HFF-Myc (cell line): ENCODE measurements around the gene NLRP3.
"Not testable (repeated sequence)": the region's sequence is repeated elsewhere in the genome, so short reads cannot be mapped to it uniquely, and the experiment has no call there.

ENCODE experiments used
- DNase-seq: peaks from one replicate; pipeline ENCODE4 v3.0.0-alpha.2; 2011; ENCODE audit warnings: low read depth; ENCODE audit errors: extremely low read depth
- H3K4me3 ChIP-seq: replicated peaks from 2 replicates; pipeline ENCODE4 v1.5.1; 2011; ENCODE audit warnings: low read depth, mild to moderate bottlenecking, control low read depth, low read length
- TF ChIP-seq, protein P1 (sequence below): IDR thresholded peaks from 2 replicates; pipeline ENCODE4 v1.5.1; 2012; ENCODE audit warnings: mild to moderate bottlenecking, low read depth, low read length, control low read depth; ENCODE audit errors: missing control alignments

The NLRP3 gene

DNA sequence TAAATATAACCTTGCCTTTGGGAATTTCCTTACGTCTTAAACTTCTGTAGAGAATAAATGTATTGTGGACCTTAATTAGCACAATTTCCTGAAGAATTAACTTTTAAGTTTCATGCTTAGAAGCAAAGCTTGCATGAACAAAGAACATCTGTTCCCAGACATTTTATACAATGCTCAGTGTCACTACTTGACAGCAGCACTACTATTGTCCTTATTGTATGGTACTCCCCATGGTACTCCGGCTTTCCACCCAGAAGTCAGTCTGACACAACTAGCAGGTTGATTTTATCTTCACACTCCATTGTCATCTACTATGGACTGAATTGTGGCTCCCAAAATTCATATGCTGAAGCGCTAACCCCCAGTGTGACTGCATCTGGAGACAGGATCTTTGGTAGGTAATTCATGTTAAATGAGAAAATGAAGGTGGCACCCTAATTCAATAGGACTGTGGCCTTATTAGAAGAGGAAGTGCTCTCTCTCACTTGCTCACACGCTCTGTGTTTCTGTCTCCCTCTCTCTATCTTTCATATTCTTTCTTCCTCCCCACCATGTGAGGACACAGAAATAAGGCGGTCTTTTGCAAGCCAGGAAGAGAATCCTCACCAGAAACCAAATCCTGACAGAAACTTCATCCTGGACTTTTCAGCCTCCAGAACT, 52.6 kb downstream of the NLRP3 start:
- DNase-seq, result no peak
- H3K4me3 ChIP-seq, result no peak overlapping the region
- TF ChIP-seq, protein P1, sequence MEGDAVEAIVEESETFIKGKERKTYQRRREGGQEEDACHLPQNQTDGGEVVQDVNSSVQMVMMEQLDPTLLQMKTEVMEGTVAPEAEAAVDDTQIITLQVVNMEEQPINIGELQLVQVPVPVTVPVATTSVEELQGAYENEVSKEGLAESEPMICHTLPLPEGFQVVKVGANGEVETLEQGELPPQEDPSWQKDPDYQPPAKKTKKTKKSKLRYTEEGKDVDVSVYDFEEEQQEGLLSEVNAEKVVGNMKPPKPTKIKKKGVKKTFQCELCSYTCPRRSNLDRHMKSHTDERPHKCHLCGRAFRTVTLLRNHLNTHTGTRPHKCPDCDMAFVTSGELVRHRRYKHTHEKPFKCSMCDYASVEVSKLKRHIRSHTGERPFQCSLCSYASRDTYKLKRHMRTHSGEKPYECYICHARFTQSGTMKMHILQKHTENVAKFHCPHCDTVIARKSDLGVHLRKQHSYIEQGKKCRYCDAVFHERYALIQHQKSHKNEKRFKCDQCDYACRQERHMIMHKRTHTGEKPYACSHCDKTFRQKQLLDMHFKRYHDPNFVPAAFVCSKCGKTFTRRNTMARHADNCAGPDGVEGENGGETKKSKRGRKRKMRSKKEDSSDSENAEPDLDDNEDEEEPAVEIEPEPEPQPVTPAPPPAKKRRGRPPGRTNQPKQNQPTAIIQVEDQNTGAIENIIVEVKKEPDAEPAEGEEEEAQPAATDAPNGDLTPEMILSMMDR, result no peak

DNA sequence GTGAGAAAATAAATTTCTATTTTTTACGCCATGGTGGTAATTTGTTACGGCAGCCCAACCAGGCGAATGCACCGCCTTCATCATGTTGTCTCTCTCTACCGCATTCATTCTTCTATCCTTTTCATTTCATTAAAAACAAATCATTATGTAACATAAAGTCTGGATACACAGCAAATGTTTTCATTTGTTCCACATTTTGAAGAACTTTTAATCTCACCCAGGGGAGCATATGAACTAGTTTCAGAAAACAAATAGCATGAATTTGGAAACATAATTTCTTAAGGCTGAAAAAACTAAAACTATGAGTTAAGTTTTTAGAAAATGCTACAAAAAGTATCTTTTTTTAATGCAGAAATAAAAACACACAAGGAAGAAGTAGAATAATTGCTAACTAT, 53.2 kb downstream of the NLRP3 start:
- no peak for DNase-seq
- H3K4me3 ChIP-seq, result no peak overlapping the region
- TF ChIP-seq, protein P1, result no peak

DNA sequence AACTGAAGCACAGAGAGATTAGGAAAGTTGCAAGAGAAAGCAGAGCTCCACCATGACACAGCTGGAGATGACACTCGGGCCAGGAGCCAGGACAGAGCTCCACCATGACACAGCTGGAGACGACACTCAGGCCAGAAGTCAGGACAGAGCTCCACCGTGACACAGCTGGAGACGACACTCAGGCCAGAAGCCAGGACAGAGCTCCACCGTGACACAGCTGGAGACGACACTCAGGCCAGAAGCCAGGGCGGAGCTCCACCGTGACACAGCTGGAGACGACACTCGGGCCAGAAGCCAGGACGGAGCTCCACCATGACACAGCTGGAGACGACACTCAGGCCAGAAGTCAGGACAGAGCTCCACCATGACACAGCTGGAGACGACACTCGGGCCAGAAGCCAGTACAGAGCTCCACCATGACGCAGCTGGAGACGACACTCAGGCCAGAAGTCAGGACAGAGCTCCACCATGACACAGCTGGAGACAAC, 55.0 kb downstream of the NLRP3 start:
- not testable (repeated sequence) for H3K4me3 ChIP-seq, DNase-seq

DNA sequence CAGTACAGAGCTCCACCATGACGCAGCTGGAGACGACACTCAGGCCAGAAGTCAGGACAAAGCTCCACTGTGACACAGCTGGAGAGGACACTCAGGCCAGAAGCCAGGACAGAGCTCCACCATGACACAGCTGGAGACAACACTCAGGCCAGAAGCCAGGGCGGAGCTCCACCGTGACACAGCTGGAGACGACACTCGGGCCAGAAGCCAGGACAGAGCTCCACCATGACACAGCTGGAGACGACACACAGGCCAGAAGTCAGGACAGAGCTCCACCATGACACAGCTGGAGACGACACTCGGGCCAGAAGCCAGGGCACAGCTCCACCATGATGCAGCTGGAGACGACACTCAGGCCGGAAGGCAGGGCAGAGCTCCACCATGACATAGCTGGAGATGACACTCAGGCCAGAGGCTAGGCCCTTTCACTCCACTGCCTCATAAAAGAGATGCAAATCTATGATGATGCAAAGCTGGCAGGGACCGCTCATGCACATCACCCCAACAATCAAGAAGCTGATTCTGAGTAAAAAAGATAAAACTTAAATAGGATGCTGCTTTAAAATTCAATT, 55.6 kb downstream of the NLRP3 start:
- DNase-seq, result no peak
- TF ChIP-seq, protein P1, result no peak
- no peak overlapping the region for H3K4me3 ChIP-seq

DNA sequence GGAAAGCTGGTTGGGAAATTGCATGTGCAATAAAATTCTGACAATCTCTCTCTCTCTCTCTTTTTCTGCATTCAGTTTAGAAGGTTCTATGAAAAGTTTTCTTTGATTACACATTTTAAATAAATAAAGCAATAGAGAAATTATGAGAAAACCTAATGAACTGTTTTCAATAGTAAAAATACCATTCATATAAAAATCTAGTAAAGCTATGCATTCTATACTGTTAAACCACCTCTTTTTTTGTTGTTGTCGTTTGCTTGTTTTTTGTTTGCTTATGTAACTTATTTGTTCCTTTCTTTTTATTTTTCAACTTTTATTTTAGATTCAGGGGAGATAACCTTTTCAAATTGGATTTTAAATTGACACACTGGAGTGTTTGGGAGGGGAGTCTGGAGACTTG, 56.1 kb downstream of the NLRP3 start:
- no peak for DNase-seq
- TF ChIP-seq, protein P1, result no peak
- no peak overlapping the region for H3K4me3 ChIP-seq

DNA sequence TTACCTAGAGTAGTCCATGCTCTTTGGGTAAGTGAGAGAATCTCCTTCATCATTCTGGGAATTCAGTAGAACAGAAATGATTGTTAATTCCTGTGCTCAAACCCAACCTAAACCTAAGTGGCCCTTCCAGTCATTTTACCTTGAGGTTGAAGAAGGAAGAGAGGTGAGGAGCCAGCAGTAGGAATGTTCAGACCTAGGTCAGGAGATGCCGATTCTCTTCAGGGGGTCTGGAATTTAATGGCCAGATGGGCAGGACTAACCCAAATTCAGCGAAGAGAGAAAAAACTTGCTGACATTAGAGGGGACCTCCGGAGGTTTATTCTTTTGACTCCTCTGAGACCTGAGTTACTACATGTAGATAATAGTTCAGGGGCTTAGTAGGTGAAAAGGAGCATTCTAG, 58.4 kb downstream of the NLRP3 start:
- TF ChIP-seq, protein P1, result no peak
- no peak overlapping the region for H3K4me3 ChIP-seq
- no peak for DNase-seq

DNA sequence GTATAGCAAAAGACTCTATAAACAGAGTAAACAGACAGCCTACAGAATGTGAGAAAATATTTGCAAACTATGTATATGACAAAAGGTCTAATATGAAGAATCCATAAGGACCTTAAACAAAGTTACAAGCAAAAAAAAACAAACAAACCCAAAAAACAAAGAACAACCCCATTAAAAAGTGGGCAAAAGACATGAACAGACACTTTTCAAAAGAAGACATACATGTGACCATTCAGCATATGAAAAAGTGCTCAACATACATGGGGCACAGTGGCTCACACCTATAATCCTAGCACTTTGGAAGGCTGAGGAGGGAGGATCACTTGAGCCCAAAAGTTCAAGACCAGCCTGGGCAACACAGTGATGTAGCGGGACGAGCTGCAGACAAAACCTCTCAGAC, 59.8 kb downstream of the NLRP3 start:
- DNase-seq, result no peak
- no peak overlapping the region for H3K4me3 ChIP-seq
- TF ChIP-seq, protein P1, result no peak

DNA sequence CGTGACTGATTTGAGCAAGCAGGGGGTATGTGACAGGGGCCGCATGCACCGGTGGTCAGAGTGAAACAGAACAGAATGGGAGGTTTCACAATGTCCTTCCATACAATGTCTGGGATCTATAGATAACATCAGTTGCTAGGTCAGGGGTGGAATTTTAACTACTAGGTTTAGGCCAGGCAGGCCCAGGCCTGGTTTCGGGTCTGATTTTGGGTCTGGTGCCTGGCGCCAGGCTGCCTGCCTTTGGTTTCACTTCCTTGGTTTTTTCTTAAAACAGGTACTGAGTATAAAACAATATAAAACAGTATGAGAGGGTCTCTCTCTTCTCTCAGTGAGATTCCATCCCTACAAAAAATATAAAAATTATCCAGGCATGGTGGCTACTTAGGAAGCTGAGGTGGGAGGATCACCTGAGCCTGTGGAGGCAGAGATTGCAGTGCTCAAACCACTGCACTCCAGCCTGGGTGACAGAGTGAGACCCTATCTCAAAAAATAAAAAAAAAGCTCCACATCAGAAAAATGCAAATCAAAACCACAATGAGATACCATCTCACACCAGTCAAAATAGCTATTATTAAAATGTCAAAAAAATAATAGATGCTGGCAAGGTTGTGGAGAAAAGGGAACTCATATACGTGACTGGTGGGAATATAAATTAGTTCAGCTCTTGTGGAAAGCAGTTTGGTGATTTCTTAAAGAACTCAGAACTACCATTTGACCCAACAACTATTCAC, 60.5 kb downstream of the NLRP3 start:
- DNase-seq, H3K4me3 ChIP-seq: not testable (repeated sequence)
